ENCODE measurements around the gene MRPS7.
"Not testable (repeated sequence)": the region's sequence is repeated elsewhere in the genome, so short reads cannot be mapped to it uniquely, and the experiment has no call there.

Gene MRPS7

DNA sequence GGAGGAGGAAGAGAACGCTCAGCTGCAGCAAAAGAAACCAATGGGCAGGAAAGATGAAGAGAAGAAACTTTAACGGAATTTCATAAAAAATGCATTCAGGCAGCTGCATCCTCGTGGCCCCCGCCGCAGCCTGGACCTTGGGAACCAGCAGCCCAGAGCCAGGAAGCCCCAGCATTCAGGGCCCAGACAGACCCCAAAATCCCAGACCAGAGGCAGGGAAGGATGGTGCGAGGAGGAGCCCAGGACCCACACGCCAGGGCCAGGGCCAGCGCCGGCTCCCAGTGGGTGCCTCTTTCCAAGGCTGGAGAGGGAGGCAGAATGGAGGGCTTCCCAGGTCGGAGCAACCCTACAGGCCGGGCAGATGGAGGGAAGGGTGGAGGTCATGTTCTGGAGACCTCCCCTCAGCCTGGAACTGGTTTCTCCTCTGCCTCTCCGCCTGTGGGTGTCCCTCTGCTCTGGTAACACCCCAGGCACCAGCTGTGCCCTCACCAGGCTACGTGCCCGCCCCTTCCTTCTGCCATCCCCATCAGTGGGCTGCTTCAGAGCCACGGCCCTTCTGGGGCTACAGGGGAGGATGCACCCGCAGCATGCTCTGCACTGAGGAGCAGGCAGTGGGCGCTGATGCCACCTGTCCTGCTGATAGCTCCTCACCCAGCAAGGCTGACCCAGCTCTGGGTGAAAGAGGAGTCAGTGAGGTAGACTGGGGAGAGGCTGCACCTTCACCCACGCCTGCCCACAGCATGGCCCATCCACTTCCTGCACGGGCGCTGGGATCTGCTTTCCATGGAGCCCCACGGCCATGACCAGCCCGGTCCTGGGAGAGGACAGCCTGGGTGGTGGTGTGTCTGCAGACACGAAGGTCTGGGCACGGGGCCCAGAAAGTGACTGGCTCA lies 10.5 kb downstream of the MRPS7 start:
- peak overlapping the region; percentile 79 for H3K9ac ChIP-seq (ENCODE audit: low read length)

GRCh38 chr17:75272848-75273184 lies 11.1 kb downstream of the MRPS7 start:
- H3K9me3 ChIP-seq (ENCODE audit: insufficient read depth, low read length): no peaks in the 10 kb centered on the region
- H3K4me1 ChIP-seq (ENCODE audit: low read length): peaks cover 25% of the 10 kb centered on the region
- no peaks in the 10 kb centered on the region for H4K20me1 ChIP-seq (ENCODE audit: insufficient read depth, low read length)
- H3K27ac ChIP-seq (ENCODE audit: low read length): peak overlapping the region; percentile 66; the same call in 1 of the 2 replicates
- H2AFZ ChIP-seq (ENCODE audit: low read depth, low read length): no peak overlapping the region
- H3K9ac ChIP-seq (ENCODE audit: low read length): no peak overlapping the region
- H3K4me3 ChIP-seq (ENCODE audit: low read length): peak overlapping the region; percentile 80; the same call in 1 of the 2 replicates
- peaks cover 21% of the 10 kb centered on the region for H3K79me2 ChIP-seq (ENCODE audit: low read length)
- no peaks in the 10 kb centered on the region for H3K27me3 ChIP-seq (ENCODE audit: low read depth, low read length)
- peak overlapping the region; percentile 96 for H3K4me2 ChIP-seq (ENCODE audit: low read length)
- H3K36me3 ChIP-seq (replicated peaks; ENCODE audit: low read depth, low read length): peaks cover 33% of the 10 kb centered on the region
- TF ChIP-seq, protein P1, sequence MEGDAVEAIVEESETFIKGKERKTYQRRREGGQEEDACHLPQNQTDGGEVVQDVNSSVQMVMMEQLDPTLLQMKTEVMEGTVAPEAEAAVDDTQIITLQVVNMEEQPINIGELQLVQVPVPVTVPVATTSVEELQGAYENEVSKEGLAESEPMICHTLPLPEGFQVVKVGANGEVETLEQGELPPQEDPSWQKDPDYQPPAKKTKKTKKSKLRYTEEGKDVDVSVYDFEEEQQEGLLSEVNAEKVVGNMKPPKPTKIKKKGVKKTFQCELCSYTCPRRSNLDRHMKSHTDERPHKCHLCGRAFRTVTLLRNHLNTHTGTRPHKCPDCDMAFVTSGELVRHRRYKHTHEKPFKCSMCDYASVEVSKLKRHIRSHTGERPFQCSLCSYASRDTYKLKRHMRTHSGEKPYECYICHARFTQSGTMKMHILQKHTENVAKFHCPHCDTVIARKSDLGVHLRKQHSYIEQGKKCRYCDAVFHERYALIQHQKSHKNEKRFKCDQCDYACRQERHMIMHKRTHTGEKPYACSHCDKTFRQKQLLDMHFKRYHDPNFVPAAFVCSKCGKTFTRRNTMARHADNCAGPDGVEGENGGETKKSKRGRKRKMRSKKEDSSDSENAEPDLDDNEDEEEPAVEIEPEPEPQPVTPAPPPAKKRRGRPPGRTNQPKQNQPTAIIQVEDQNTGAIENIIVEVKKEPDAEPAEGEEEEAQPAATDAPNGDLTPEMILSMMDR (IDR thresholded peaks at IDR 0.05; ENCODE audit: low read depth, low read length): no peak
- no peak for TF ChIP-seq EZH2phosphoT487 (IDR thresholded peaks at IDR 0.05; ENCODE audit: low read depth)

More for the DNA sequence above, 10.5 kb downstream of the MRPS7 start:
- peak overlapping the region; percentile 96 for H3K4me2 ChIP-seq (ENCODE audit: low read length)
- peak overlapping the region; percentile 66 for H3K27ac ChIP-seq (ENCODE audit: low read length)
- H3K4me3 ChIP-seq (ENCODE audit: low read length): peak overlapping the region; percentile 80
- H3K4me1 ChIP-seq (ENCODE audit: low read length): peaks cover 25% of the 10 kb centered on the region
- no peak for TF ChIP-seq EZH2phosphoT487 (IDR thresholded peaks at IDR 0.05; ENCODE audit: low read depth)
- TF ChIP-seq, protein P1 (IDR thresholded peaks at IDR 0.05; ENCODE audit: low read depth, low read length): 0 out of 2 replicates have a peak, but pooled peaks have one; percentile 12
- H3K36me3 ChIP-seq (replicated peaks; ENCODE audit: low read depth, low read length): peaks cover 32% of the 10 kb centered on the region
- H2AFZ ChIP-seq (ENCODE audit: low read depth, low read length): no peak overlapping the region
- peaks cover 21% of the 10 kb centered on the region for H3K79me2 ChIP-seq (ENCODE audit: low read length)
- H4K20me1 ChIP-seq (ENCODE audit: insufficient read depth, low read length): no peaks in the 10 kb centered on the region
- no peaks in the 10 kb centered on the region for H3K27me3 ChIP-seq (ENCODE audit: low read depth, low read length)
- H3K9me3 ChIP-seq (ENCODE audit: insufficient read depth, low read length): no peaks in the 10 kb centered on the region

DNA sequence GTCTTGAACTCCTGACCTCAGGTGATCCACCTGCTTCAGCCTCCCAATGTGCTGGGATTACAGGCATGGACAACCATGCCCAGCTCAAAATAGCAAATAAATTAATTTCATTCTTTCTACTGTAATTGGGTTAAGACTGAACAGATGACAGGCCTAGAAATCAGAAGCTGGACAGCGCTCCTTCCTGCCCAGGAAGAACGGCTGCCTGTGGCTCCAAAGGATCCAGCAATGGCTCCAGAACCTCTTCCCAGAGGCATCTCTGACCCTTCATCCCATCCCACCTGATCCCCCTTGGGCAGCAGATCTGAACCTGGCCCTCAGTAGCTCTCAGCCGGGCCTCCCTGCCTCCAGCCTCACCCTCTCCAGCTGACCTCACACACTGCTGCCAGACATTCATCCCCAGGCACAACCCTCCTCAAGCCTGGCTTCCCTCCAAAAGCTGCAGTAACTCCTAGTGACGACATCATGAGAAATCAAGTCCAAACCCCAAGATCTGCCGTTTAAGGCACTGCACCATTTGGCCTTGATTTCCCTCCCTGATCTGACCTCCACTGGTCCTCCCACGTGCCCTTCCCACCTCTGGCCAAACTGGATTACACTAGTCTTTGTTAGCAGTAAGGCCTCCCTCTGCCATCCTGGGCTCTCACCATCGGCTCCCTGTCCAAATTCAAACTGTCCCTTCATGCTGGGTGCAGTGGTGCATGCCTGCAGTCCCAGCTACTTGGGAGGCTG lies 12.5 kb downstream of the MRPS7 start:
- TF ChIP-seq EZH2phosphoT487 (IDR thresholded peaks at IDR 0.05; ENCODE audit: low read depth): no peak
- TF ChIP-seq, protein P1 (IDR thresholded peaks at IDR 0.05; ENCODE audit: low read depth, low read length): no peak
- H3K36me3 ChIP-seq (replicated peaks; ENCODE audit: low read depth, low read length): peaks cover 40% of the 10 kb centered on the region
- no peaks in the 10 kb centered on the region for H3K9me3 ChIP-seq (ENCODE audit: insufficient read depth, low read length)

GRCh38 chr17:75277664-75278071 lies 16.0 kb downstream of the MRPS7 start:
- Histone ChIP-seq H3K9me3 (ENCODE audit: insufficient read depth, low read length) (no peaks in the 10 kb centered on the region), H3K79me2 (ENCODE audit: low read length) (peaks cover 11% of the 10 kb centered on the region; the same call in 1 of the 2 replicates), H3K4me1 (ENCODE audit: low read length) (peaks cover 2% of the 10 kb centered on the region; the same call in 1 of the 2 replicates), H2AFZ (ENCODE audit: low read depth, low read length) (no peak overlapping the region), H3K27ac (ENCODE audit: low read length) (no peak overlapping the region), H3K27me3 (ENCODE audit: low read depth, low read length) (no peaks in the 10 kb centered on the region), H3K36me3 (replicated peaks; ENCODE audit: low read depth, low read length) (peaks cover 39% of the 10 kb centered on the region), H3K9ac (ENCODE audit: low read length) (no peak overlapping the region), H3K4me2 (ENCODE audit: low read length) (no peak overlapping the region), H4K20me1 (ENCODE audit: insufficient read depth, low read length) (no peaks in the 10 kb centered on the region), H3K4me3 (ENCODE audit: low read length) (no peak overlapping the region)
- TF ChIP-seq EZH2phosphoT487 (IDR thresholded peaks at IDR 0.05; ENCODE audit: low read depth): no peak
- TF ChIP-seq, protein P1 (IDR thresholded peaks at IDR 0.05; ENCODE audit: low read depth, low read length): no peak

More for the DNA sequence above, 12.5 kb downstream of the MRPS7 start:
- H2AFZ ChIP-seq (ENCODE audit: low read depth, low read length): no peak overlapping the region
- H3K4me1 ChIP-seq (ENCODE audit: low read length): peaks cover 20% of the 10 kb centered on the region
- peaks cover 21% of the 10 kb centered on the region for H3K79me2 ChIP-seq (ENCODE audit: low read length)
- no peaks in the 10 kb centered on the region for H3K27me3 ChIP-seq (ENCODE audit: low read depth, low read length)
- no peak overlapping the region for H3K27ac ChIP-seq (ENCODE audit: low read length)
- H4K20me1 ChIP-seq (ENCODE audit: insufficient read depth, low read length): no peaks in the 10 kb centered on the region
- H3K9ac ChIP-seq (ENCODE audit: low read length): no peak overlapping the region
- no peak overlapping the region for H3K4me3 ChIP-seq (ENCODE audit: low read length)
- H3K4me2 ChIP-seq (ENCODE audit: low read length): no peak overlapping the region

GRCh38 chr17:75280189-75280588 lies 18.5 kb downstream of the MRPS7 start:
- H3K4me1 ChIP-seq (ENCODE audit: low read length); H4K20me1 ChIP-seq (ENCODE audit: insufficient read depth, low read length); H3K4me2 ChIP-seq (ENCODE audit: low read length); H3K27ac ChIP-seq (ENCODE audit: low read length); H3K4me3 ChIP-seq (ENCODE audit: low read length); H3K9ac ChIP-seq (ENCODE audit: low read length); H3K9me3 ChIP-seq (ENCODE audit: insufficient read depth, low read length); H2AFZ ChIP-seq (ENCODE audit: low read depth, low read length); H3K27me3 ChIP-seq (ENCODE audit: low read depth, low read length): not testable (repeated sequence)
- Histone ChIP-seq H3K79me2 (ENCODE audit: low read length) (peaks cover 14% of the 10 kb centered on the region), H3K36me3 (replicated peaks; ENCODE audit: low read depth, low read length) (peaks cover 29% of the 10 kb centered on the region)

All from OCI-LY3 (cell line).